MCF 10A (cell line): ENCODE measurements around the gene ZBTB46. TPM values are rescaled to one million over a fixed set of nuclear protein-coding genes. Genes with fewer than 3 reads are reported as not detected.
"Not testable (repeated sequence)": the region's sequence is repeated elsewhere in the genome, so short reads cannot be mapped to it uniquely, and the experiment has no call there.

Experiments
- BruUV-seq: library from RNA; stranded (reverse); fragments of 400-500 nt; replicated peaks from 2 replicates; lab custom pipeline; 2021; lab: Mats Ljungman, UMichigan
- CTCF ChIA-PET: fragments of 300-600 bp; sonication (Branson Sonifier 250); formaldehyde crosslinking; extraction: SDS; loops from one replicate; lab custom pipeline; 2021; ENCODE audit warnings: antibody characterized with exemption, inconsistent platforms; lab: Yijun Ruan, JAX
- POLR2A ChIA-PET: fragments of 300-600, 350-650 bp; sonication (Branson Sonifier 250); formaldehyde crosslinking; extraction: SDS; loops from one replicate; lab custom pipeline; 2020; ENCODE audit warnings: antibody characterized with exemption, inconsistent platforms; lab: Yijun Ruan, JAX
- DNase-seq: peaks from one replicate; pipeline ENCODE4 v3.0.0-alpha.2; 2018; ENCODE audit not compliant: unreplicated experiment
- H3K27ac Mint-ChIP-seq: one replicate; pipeline ENCODE4 v1.8.0; 2022; ENCODE audit warnings: mild to moderate bottlenecking, low read depth, mixed read lengths; ENCODE audit not compliant: unreplicated experiment
- H3K27me3 Mint-ChIP-seq: one replicate; pipeline ENCODE4 v1.8.0; 2022; ENCODE audit warnings: mixed read lengths; ENCODE audit not compliant: insufficient read depth, unreplicated experiment
- H3K36me3 Mint-ChIP-seq: one replicate; pipeline ENCODE4 v1.8.0; 2022; ENCODE audit warnings: mild to moderate bottlenecking, moderate library complexity, mixed read lengths; ENCODE audit not compliant: insufficient read depth, unreplicated experiment
- H3K4me1 Mint-ChIP-seq: one replicate; pipeline ENCODE4 v1.8.0; 2022; ENCODE audit warnings: mixed read lengths; ENCODE audit not compliant: insufficient read depth, unreplicated experiment
- H3K4me3 Mint-ChIP-seq: one replicate; pipeline ENCODE4 v1.8.0; 2022; ENCODE audit warnings: mild to moderate bottlenecking, moderate library complexity, mixed read lengths; ENCODE audit not compliant: unreplicated experiment
- H3K9me3 Mint-ChIP-seq: one replicate; pipeline ENCODE4 v1.8.0; 2022; ENCODE audit warnings: mixed read lengths; ENCODE audit not compliant: unreplicated experiment
- CTCF ChIP-seq: fragments of 200-600 bp; IDR thresholded peaks from one replicate; pipeline ENCODE4 v1.8.0; 2022; ENCODE audit warnings: antibody characterized with exemption, mild to moderate bottlenecking; ENCODE audit not compliant: unreplicated experiment
- intact Hi-C: fragments of 100-400 bp; cut with micrococcal nuclease; formaldehyde crosslinking; loops from 2 replicates; pipeline ENCODE4 v1.14.1; 2022
- total RNA-seq: library from RNA; stranded (reverse); gene quantifications from 2 replicates; pipeline ENCODE4 v1.2.3, GENCODE V29; 2022

Gene ZBTB46
- total RNA-seq, 1 experiment from 2014 or later: 0.63 TPM

DNA sequence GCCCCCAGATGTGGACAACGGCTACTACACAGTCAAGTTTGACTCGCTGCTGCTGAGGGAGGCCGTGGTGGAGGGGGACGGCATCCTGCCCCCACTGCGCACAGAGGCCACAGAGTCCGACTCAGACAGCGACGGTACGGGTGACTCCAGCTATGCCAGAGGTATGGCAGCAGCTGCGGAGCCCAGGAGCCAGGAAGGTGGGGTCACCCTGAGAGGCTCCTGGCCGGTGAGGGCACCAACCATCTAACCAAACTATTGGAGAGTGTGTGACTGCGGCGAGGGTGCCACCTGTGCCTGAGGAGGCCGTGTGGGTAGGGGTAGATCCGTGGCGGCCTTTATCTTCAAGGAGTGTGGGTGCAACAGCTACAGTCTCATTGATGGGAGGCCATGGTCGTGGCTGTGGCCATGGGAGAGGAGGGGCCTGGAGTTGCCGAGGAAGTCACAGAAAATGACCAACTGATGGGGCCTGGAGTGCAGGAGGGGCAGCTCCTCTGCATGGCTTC is 97.4 kb downstream of the ZBTB46 start:
- no peak for DNase-seq
- no peak overlapping the region for H3K27ac Mint-ChIP-seq
- H3K4me3 Mint-ChIP-seq: no peak overlapping the region
- no peaks in the 10 kb centered on the region for H3K4me1 Mint-ChIP-seq
- no peak for TF ChIP-seq CTCF
- POLR2A ChIA-PET: interaction anchor here (1.1 to 1.8 kb wide), 2 partner anchors 15 to 26 kb away, joined by 3 to 5 read pairs; partner anchors contain the start of genes ARFRP1 and ZGPAT
- CTCF ChIA-PET: no interaction called here
- peaks cover 31% of the 10 kb centered on the region for H3K36me3 Mint-ChIP-seq
- BruUV-seq: no TSS peak
- H3K27me3 Mint-ChIP-seq: no peaks in the 10 kb centered on the region
- H3K9me3 Mint-ChIP-seq: no peaks in the 10 kb centered on the region
- intact Hi-C loops: no loop called here

GRCh38 chr20:63733117-63733516 is 97.9 kb downstream of the ZBTB46 start:
- no peaks in the 10 kb centered on the region for H3K27me3 Mint-ChIP-seq
- intact Hi-C loops: no loop called here
- no peak for DNase-seq
- H3K4me1 Mint-ChIP-seq: no peaks in the 10 kb centered on the region
- POLR2A ChIA-PET: interaction anchor here (1.8 kb wide), 1 partner anchor 25 kb away, joined by 5 read pairs; the partner anchor contains the start of genes ARFRP1 and ZGPAT
- BruUV-seq: no TSS peak
- no peaks in the 10 kb centered on the region for H3K9me3 Mint-ChIP-seq
- H3K4me3 Mint-ChIP-seq: no peak overlapping the region
- CTCF ChIA-PET: no interaction called here
- peaks cover 26% of the 10 kb centered on the region for H3K36me3 Mint-ChIP-seq
- TF ChIP-seq CTCF: no peak
- no peak overlapping the region for H3K27ac Mint-ChIP-seq

DNA sequence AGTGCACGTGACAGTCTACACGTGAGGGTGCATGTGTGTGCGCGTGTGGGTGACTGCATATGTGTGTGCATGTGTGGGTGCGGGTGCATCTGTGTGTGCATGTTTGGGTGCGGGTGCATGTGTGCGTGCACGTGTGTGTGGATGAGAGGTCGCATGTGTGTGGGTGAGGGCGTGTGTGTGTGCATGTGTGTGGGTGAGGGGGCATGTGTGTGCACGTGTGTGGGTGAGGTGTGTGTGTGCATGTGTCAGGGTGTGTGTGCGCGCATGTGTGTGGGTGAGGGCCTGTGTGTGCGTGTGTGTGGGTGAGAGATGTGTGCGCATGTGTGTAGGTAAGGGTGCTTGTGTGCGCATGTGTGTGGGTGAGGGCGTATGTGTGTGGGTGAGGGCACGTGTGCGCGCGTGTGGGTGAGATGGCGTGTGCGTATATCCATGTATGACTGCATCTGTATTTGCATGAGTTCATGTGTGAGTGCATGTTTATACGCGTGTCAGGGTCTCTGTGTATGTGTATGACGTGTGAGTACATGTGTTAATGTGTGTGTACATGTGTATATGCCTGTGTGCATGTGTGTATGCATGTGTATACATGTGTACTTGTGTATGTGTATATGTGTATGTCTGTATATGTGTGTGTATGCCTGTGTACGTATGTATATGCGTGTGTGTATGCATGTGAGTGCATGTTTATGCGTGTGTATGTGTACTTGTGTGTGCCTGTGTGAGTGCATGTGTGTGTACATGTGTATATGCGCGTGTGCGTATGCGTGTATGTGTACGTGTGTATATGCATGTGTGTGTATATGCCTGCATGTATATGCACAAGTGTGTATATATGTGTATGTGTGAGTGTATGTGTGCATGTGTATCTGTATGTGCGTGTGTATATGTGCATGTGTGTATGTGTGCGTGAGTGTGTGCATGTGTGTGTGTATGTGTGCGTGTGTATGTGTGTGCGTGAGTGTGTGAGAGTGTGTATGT is 98.7 kb downstream of the ZBTB46 start:
- Mint-ChIP-seq H3K4me1 (no peaks in the 10 kb centered on the region), H3K36me3 (peaks cover 28% of the 10 kb centered on the region), H3K27ac (no peak overlapping the region), H3K27me3 (no peaks in the 10 kb centered on the region), H3K4me3 (no peak overlapping the region), H3K9me3 (no peaks in the 10 kb centered on the region)
- CTCF ChIA-PET: no interaction called here
- intact Hi-C loops: no loop called here
- DNase-seq: no peak
- POLR2A ChIA-PET: interaction anchor here (1.8 kb wide), 1 partner anchor 25 kb away, joined by 5 read pairs; the partner anchor contains the start of genes ARFRP1 and ZGPAT
- no peak for TF ChIP-seq CTCF
- no TSS peak for BruUV-seq

DNA sequence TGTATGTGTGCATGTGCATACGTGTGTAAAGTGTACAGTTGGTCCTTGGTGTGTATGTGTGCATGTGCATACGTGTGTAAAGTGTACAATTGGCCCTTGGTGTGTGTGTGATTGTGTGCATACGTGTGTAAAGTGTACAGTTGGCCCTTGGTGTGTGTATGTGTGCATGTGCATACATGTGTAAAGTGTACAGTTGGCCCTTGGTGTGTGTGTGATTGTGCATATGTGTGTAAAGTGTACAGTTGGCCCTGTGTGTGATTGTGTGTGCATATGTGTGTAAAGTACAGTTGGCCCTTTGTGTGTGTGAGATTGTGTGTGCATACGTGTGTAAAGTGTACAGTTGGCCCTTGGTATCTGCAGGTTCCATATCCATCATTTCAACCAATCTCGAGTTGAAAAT is 99.7 kb downstream of the ZBTB46 start:
- Mint-ChIP-seq H3K36me3 (peaks cover 33% of the 10 kb centered on the region), H3K4me1 (no peaks in the 10 kb centered on the region), H3K4me3 (no peak overlapping the region), H3K9me3 (no peaks in the 10 kb centered on the region), H3K27ac (no peak overlapping the region), H3K27me3 (no peaks in the 10 kb centered on the region)
- no peak for DNase-seq
- ChIA-PET CTCF (no interaction called here), POLR2A (no interaction called here)
- intact Hi-C loops: no loop called here
- no peak for TF ChIP-seq CTCF
- BruUV-seq: no TSS peak

GRCh38 chr20:63730189-63730733 is 100.8 kb downstream of the ZBTB46 start:
- CTCF ChIA-PET: not testable (repeated sequence)

More at GRCh38 chr20:63730189-63730733, 100.8 kb downstream of the ZBTB46 start:
- DNase-seq, H3K27ac Mint-ChIP-seq, H3K4me3 Mint-ChIP-seq, H3K4me1 Mint-ChIP-seq, BruUV-seq, intact Hi-C loops, H3K9me3 Mint-ChIP-seq, H3K27me3 Mint-ChIP-seq, POLR2A ChIA-PET: not testable (repeated sequence)
- H3K36me3 Mint-ChIP-seq: peaks cover 28% of the 10 kb centered on the region
